ENCODE data around the gene MAML2.

MAML2 gene

GRCh38 chr11:96293109-96293508 is 49.9 kb downstream of the MAML2 start:
- Histone ChIP-seq H3K27me3 (ENCODE audit: insufficient read depth, poor library complexity, severe bottlenecking) (no peaks in the 10 kb centered on the region), H3K4me3 (replicated peaks; ENCODE audit: insufficient read depth, low read length) (no peak overlapping the region), H3K27ac (replicated peaks) (no peak overlapping the region)
- TF ChIP-seq POLR2AphosphoS5 (IDR thresholded peaks at IDR 0.05; ENCODE audit: low read depth), result no peak
- TF ChIP-seq, protein P1, sequence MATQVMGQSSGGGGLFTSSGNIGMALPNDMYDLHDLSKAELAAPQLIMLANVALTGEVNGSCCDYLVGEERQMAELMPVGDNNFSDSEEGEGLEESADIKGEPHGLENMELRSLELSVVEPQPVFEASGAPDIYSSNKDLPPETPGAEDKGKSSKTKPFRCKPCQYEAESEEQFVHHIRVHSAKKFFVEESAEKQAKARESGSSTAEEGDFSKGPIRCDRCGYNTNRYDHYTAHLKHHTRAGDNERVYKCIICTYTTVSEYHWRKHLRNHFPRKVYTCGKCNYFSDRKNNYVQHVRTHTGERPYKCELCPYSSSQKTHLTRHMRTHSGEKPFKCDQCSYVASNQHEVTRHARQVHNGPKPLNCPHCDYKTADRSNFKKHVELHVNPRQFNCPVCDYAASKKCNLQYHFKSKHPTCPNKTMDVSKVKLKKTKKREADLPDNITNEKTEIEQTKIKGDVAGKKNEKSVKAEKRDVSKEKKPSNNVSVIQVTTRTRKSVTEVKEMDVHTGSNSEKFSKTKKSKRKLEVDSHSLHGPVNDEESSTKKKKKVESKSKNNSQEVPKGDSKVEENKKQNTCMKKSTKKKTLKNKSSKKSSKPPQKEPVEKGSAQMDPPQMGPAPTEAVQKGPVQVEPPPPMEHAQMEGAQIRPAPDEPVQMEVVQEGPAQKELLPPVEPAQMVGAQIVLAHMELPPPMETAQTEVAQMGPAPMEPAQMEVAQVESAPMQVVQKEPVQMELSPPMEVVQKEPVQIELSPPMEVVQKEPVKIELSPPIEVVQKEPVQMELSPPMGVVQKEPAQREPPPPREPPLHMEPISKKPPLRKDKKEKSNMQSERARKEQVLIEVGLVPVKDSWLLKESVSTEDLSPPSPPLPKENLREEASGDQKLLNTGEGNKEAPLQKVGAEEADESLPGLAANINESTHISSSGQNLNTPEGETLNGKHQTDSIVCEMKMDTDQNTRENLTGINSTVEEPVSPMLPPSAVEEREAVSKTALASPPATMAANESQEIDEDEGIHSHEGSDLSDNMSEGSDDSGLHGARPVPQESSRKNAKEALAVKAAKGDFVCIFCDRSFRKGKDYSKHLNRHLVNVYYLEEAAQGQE (IDR thresholded peaks at IDR 0.05; ENCODE audit: insufficient replicate concordance, low read depth), result no peak
- TF ChIP-seq, protein P2, sequence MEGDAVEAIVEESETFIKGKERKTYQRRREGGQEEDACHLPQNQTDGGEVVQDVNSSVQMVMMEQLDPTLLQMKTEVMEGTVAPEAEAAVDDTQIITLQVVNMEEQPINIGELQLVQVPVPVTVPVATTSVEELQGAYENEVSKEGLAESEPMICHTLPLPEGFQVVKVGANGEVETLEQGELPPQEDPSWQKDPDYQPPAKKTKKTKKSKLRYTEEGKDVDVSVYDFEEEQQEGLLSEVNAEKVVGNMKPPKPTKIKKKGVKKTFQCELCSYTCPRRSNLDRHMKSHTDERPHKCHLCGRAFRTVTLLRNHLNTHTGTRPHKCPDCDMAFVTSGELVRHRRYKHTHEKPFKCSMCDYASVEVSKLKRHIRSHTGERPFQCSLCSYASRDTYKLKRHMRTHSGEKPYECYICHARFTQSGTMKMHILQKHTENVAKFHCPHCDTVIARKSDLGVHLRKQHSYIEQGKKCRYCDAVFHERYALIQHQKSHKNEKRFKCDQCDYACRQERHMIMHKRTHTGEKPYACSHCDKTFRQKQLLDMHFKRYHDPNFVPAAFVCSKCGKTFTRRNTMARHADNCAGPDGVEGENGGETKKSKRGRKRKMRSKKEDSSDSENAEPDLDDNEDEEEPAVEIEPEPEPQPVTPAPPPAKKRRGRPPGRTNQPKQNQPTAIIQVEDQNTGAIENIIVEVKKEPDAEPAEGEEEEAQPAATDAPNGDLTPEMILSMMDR (IDR thresholded peaks at IDR 0.05; ENCODE audit: insufficient read depth, low read length), result no peak
- TF ChIP-seq SPI1 (IDR thresholded peaks at IDR 0.05; ENCODE audit: borderline replicate concordance, low read depth), result no peak
- TF ChIP-seq GABPA (IDR thresholded peaks at IDR 0.05; ENCODE audit: low read depth), result no peak
- no peak for DNase-seq (ENCODE audit: low read depth in 1 of 2, low spot score in 1 of 2)

DNA sequence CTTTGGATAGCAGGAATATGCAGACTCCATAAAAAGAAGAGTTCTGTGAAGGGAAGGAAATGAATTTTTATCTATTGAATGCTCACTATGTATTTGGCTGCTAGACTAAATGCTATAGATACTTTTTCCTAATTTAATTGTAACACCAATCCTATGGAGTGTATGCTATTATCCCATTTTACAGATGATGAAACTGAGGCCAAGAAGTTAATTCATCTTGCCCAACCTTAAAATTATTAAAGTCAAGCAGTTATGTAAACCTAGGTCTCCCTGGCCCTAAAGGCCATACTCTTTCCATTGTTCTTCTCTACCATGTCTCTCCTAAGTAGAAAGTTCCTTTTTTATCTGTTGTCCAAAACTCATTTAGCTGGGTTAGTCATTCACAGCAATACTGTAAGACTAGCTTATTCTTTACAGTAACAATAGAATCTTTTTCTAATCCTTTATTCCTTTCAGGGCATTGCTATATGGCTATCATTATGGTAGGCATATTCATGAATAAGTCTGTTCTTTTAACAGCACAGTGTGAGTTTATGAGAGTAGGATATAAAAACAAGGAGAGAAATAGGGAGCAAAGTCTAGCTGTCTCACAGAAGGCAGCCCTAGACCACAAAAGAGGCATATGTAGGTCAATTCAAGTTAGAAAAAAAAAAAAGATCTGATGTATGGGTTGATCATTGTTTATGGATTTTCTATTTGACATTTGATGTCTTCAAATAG is 50.5 kb downstream of the MAML2 start:
- no peak for DNase-seq (ENCODE audit: low read depth in 1 of 2, low spot score in 1 of 2)
- Histone ChIP-seq H3K27me3 (ENCODE audit: insufficient read depth, poor library complexity, severe bottlenecking) (no peaks in the 10 kb centered on the region), H3K4me3 (replicated peaks; ENCODE audit: insufficient read depth, low read length) (no peak overlapping the region), H3K27ac (replicated peaks) (no peak overlapping the region)
- TF ChIP-seq SPI1 (IDR thresholded peaks at IDR 0.05; ENCODE audit: borderline replicate concordance, low read depth) (no peak), POLR2AphosphoS5 (IDR thresholded peaks at IDR 0.05; ENCODE audit: low read depth) (no peak), GABPA (IDR thresholded peaks at IDR 0.05; ENCODE audit: low read depth) (no peak)
- TF ChIP-seq, protein P1 (IDR thresholded peaks at IDR 0.05; ENCODE audit: insufficient replicate concordance, low read depth), result no peak

DNA sequence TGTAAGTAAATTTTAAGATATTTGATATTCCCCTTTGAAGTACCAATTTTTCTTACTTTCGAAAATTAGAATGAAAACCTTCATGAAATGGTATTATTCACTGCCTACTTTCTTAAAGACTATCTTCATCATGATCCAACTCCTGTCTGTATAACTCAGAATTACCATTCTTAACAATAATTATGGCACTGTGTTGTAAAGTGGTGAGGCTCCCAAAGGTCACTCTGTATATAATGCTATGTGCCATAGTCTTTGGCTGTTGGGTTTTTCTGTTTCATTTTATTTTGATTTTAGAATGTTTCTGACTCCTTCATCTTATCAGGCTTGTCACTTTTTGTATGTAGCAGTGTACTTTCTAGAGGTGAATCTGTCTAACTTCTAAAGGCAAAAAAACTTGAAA is 52.4 kb downstream of the MAML2 start:
- DNase-seq (ENCODE audit: low read depth in 1 of 2, low spot score in 1 of 2), result no peak
- no peaks in the 10 kb centered on the region for H3K27me3 ChIP-seq (ENCODE audit: insufficient read depth, poor library complexity, severe bottlenecking)
- no peak overlapping the region for H3K27ac ChIP-seq (replicated peaks)
- no peak for TF ChIP-seq SPI1 (IDR thresholded peaks at IDR 0.05; ENCODE audit: borderline replicate concordance, low read depth)
- no peak for TF ChIP-seq GABPA (IDR thresholded peaks at IDR 0.05; ENCODE audit: low read depth)
- TF ChIP-seq, protein P2 (IDR thresholded peaks at IDR 0.05; ENCODE audit: insufficient read depth, low read length), result no peak
- no peak for TF ChIP-seq POLR2AphosphoS5 (IDR thresholded peaks at IDR 0.05; ENCODE audit: low read depth)
- TF ChIP-seq, protein P1 (IDR thresholded peaks at IDR 0.05; ENCODE audit: insufficient replicate concordance, low read depth), result no peak
- H3K4me3 ChIP-seq (replicated peaks; ENCODE audit: insufficient read depth, low read length), result no peak overlapping the region

Measured in HL-60 (cell line).